GM10847 (cell line): ENCODE results near the gene TTPAL.

Experiments
- POLR2A ChIP-seq: IDR thresholded peaks from 2 replicates; pipeline ENCODE4 v1.6.1; 2011; ENCODE audit not compliant: insufficient read length; ENCODE audit errors: extremely low read depth

Gene TTPAL

DNA sequence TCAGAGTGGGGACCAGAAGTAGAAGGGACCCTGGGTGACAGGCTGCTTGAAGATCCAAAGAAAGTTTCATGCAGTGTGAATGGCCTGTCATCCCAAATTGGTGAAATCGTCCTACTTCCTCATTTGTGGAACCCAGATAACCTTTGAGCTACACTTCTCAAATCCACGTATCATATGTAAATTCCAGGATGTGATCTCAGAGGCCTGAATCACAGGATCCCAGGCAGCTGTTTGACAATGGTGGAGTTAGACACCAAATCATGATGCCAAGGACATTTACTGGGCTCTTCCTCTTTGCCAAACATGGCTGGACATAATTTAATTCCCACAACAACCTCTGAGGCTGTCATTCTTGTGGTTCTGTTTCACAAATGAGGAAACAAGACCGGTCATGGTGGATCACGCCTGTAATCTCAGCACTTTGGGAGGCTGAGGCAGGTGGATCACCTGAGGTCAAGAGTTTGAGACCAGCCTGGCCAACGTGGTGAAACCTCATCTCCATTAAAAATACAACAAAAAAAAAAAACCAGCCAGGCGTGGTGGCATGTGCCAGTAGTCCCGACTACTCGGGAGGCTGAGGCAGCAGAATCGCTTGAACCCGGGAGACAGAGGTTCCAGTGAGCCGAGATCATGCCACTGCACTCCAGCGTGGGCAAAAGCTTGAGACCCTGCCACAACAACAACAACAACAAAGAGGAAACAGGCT is 39.9 kb upstream of the TTPAL start:
- TF ChIP-seq POLR2A, result no peak

DNA sequence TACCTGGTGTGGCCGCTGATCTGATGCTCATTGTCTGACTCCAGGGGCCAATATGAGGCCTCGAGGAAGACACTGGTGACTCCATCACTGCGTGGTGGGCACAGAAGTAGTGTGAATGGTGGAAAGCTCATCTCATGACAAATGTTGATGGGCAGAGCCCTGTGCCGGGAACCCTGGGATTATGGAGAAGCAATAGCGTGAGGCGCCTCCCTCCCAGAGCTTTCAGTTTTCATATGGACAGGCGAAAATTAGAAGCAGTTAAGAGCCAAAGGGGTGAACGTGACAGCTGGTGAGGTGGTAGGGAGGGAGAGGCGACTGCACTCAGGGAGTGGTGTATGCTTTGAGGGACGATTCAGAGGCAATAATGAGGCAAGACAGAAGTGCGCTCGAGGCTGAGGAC is 39.3 kb upstream of the TTPAL start:
- no peak for TF ChIP-seq POLR2A

DNA sequence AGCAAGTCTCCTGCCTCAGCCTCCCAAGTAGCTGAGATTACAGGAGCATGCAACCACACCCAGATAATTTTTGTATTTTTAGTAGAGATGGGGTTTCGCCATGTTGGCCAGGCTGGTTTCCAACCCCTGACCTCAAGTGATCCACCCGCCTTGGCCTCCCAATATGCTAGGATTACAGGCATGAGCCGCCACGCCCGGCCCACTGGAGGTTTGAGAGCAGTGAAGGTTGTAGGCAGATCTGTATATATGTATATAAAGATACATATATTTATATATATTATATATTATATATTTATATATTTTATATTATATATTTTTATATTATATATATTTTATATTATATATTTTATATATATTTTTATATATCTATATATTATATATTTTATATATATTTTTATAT is 38.2 kb upstream of the TTPAL start:
- TF ChIP-seq POLR2A, result no peak

DNA sequence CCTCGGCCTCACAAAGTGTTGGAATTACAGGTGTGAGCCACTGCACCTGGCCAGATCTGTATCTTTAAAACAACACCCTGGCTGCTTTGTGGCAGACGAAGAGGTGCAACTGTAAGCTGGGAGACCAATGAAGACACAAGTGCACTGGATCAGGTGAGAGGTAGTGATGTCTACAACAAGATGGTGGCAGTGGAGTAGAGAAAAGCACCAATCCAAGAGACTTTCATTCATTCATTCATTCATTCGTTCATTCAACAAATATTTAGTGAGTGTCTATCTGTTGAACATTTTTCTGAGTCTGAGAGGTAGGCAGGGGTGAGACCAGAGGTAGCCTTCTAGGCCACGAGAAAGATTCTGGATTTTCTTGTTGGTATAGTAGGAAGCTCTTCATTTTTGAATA is 36.9 kb upstream of the TTPAL start:
- no peak for TF ChIP-seq POLR2A

DNA sequence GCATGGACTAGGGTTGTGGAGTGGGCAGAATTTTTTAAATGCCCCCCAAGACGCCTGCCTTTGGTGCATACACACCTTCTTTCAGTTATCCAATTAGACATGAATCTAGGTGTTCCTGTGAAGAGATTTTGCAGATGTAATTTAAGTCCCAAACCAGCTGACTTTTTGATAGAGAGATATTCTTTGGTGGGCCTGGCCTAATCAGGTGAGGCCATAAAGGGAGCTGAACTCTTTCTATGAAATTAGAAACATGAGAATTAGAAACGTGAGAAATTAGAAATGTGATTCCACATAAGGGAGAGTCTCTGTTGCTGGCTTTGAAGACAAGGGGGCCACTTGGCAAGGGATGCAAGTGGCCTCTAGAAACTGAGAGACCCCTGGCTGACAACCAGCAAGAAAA is 36.4 kb upstream of the TTPAL start:
- no peak for TF ChIP-seq POLR2A

DNA sequence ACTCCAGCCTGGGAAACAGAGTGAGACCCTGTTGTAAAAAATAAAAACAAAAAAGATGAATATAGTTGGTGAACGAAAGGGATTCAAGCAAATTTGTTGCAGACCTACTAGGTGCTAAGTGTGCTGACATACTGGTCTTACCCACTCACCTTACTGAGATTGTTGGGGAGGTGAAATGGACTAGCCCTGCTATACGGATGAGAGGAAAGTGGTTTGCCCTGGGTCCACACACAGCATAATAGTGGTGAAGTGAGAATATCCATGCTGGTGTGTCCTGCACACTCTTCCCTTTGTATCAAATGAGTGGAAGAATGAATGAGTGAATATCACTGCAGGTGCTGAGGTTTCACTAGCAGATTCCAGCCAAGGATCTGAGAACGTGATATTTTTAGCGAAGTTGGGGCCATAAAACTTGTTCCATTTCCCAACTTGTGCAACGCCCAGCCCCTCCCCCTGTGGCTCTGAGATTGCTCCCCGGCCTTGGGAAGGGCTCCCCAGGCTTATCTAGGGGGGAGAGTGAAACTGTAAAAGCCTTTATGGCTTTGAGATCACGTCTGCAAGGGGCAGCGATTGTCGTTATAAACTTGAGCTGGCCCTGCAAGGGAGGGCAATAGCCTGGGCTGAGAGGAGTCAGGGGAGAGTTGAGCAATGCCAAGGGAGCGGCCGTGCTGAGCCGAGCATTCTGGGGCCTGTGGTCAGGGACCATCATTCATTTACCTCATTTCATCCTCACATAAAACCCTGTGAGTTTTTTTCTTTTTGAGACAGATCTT is 33.2 kb upstream of the TTPAL start:
- TF ChIP-seq POLR2A, result no peak

DNA sequence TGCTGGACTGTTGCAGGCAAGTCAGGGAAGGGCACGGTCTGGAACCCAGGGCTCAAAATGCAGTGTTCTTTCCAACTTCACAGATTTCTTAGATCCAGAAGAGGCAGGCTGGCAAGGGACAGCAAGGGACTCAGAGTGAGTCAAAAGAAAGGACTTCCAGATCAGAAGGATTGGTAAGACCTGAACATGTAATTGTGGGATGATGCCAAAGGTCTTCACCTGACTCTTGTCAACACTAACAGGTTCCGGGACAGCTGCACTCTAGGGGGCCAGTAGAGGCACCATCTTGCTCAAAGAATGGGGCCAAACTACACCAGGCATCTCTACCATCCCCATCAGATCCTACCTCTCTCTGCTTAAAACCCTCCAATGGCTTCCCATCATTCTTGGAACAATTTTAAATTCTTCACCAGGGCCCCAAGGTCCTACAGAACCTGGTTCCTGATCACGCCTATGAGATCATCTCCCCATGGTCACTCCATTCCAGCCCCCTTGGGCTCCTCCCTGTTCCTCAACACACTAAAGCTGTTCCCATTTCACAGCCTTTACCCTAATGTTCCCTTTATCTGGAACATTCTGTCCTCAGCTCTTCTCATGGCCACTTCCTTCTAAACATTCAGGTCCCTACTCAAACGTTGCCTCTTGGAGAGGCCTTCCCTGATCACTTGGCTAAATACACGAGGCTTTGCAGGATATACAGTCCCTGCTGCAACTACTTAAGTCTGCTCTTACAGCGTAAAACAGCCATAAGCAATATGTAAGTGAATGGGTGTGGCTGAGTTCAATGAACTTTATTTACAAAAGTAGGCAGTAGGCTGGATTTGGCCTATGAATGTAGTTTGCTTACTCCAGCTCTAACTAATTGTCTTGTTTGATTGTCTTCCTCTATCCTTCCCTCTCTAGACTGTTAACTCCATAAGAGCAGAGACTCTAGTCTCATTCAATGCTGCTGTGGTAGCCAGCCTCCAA is 29.6 kb upstream of the TTPAL start:
- TF ChIP-seq POLR2A, result no peak

DNA sequence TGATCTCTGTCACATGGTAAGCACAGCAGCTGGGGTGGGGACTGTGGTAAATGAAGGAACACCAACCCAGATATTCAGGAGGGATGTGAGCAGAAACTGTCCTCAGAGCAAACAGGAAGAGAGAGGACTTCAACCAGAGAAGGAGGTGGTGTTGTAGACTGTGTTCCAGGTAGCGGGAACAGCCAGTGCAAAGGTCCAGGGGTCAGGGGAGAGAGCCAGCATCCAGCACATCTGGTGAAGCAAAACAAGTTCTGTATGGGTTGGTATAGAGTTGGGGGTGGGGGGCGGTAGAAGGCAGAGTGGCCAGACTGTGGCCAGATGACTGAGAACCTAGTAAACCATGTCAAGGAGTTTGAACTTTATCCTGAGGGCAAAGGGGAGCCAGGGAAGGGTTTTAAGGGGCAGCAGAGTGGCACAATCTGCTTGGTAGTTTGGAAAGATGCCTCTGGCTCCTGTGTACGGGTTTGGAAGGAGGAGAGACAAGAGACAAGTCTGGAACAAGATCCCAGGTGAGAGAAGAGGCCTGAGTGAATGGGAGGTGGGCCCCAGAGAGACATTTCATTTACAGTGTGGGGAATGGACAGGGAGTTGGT is 27.8 kb upstream of the TTPAL start:
- TF ChIP-seq POLR2A, result no peak

DNA sequence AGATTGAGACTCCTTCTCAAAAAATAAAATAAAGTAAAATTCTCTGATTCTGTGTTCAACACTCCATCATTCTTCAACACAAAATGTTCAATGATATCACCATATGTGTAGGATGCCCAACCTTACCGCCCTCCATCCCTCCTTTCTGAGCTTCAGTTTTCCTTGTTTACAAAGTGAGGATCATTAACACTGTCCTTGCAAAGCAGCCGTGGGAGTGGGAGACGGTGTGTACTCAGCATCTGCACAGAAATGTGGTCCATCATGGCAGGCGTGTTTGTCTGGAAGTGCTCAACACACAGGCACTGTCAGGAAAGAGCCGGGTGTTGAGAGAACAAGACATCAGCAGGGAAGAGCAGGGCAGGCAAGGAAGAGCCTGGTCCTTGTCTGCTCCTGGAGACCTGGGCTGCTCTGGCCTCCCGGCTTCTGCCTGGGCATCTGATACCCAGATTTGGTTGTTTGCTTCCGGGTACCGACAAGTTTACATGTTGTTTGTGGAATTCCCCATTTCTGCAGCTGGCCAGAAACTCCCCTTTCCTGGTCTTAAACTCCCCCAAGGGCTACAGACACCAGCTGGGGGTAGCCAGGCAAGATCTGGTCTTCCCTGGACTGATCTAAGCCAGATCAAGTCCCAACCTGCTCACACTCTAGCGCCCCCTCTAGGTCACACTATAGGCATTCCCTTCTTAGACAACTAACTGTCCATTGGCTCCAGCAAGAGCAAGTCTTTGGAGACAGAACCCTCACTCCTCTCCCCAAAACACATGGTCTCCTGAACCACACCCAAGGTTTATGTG is 26.7 kb upstream of the TTPAL start:
- no peak for TF ChIP-seq POLR2A

DNA sequence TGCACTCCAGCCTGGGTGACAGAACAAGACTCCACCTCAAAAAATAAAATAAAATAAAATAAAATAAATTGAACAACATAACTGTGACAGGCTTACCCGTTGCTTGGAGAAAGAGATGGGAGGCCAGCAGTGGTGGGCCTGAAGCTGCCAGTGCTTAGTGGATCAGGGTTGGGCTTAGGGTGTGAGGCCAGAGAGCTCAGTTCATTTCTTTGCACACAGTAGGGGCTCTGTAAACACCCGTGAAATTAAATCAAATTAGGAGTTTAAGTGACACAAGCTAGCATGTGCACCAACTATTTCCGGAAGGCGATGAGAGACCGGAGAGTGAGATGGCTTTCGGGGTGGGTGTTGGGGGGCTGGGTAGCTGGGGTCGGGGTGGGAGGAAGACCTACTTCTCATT is 25.8 kb upstream of the TTPAL start:
- no peak for TF ChIP-seq POLR2A

DNA sequence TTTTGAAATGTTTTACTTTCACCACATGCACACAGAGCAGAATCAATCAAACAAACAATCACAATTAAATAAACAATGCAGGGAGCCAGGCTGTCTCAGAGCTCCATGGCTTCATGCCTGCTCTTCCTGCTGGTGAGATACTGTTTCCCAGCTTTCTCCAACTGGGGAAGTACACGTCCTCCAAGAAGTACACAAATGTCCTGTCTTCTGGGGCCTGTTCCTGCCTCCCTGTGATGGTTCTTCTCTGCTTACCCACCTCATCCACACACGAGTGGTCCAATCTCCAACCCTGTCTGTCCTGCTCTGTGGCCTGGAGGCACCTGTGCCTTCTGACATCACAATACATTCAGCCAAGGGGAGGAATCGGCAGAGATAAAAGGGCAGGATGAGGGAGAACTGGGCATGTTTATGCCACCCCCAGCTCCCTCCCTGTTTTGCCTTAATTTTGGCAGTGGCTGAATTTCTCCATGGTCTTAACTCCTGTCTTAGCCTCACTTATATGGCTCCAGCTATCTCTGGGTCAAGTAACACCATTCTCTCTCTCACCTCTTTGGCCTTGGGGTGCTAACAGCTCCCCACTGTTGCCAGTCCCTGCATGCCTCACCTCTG is 25.3 kb upstream of the TTPAL start:
- TF ChIP-seq POLR2A, result no peak

DNA sequence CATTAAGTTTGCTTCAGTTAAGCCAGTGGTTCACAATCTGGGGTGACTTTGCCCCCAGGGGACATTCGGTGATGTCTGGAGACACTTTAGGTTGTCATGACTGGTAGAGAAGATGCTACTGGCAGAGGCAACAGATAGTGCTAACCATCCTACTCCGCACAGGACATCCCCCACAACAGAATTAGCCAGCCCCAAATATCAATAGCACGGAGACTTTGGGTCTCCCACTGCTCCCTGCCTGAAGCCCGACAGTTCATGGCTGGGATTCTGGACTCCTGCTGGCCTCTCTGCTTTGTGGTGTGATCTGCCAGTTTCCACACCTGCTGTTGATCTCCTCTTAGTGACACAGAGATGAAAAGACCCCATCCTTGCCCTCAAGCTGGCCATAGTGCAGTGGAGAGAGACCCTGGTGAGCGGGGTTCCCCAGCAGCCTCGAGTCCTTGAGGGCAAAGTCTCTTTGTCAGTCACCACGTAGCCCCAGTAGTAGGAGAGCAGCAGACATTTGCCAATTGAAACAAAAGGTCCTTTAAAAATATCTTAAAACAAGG is 24.7 kb upstream of the TTPAL start:
- TF ChIP-seq POLR2A, result no peak

DNA sequence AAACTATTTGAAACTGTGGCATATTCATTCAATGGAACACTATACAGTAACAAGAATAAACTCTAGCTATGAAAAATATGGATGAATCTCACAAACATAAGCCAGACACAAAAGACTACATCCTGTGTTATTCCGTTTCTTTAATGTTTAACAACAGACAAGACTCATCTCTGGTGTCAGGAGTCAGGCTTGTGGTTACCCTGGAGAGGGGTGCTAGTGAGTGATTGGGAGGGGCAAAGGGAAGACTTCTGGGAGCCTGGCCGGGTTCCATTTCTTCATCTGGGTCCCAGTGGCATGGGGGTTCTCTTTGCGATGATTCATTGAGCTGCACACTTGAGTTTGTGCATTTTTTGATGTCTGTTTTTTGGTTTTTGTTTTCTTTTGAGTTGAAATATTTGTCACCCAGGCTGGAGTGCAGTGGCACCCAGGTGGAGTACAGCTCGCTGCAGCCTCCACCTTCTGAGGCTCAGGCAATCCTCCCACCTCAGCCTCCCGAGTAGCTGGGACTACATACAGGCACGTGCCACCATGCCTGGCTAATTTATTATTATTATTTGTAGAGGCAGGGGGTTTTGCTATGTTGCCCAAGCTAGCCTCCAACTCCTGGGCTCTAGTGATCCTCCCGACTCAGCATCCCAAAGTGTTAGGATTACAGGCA is 21.2 kb upstream of the TTPAL start:
- no peak for TF ChIP-seq POLR2A
